ENCODE data around the gene MRPS10.

MRPS10 gene

GRCh38 chr6:42159431-42160024, 58.1 kb downstream of the MRPS10 start:
- TF ChIP-seq GATA3 (IDR thresholded peaks at IDR 0.05; ENCODE audit: low read depth, low read length) (no peak), GATA2 (IDR thresholded peaks at IDR 0.05; ENCODE audit: low read depth, low read length) (no peak)

DNA sequence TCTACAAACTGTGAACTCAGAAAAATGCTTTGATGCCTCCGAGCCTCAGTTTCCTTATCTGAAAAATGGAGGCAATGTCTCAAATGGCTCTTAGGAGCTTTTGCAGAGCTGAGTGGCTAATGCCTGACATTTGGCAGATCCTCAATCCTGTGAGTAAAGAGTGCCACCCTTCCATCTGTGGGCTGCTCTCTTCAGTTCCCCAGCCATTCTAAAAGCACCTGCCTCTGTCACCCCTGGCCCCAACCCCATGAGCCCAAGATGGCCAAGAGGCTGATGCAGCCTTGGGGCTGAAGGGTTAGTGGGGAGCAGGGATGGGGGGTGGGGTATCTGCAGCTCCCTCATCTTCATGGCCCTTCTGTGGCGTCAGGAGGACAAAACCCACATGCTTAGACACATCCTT, 59.0 kb downstream of the MRPS10 start:
- no peak for TF ChIP-seq GATA3 (IDR thresholded peaks at IDR 0.05; ENCODE audit: low read depth, low read length)
- TF ChIP-seq GATA2 (IDR thresholded peaks at IDR 0.05; ENCODE audit: low read depth, low read length) = no peak

DNA sequence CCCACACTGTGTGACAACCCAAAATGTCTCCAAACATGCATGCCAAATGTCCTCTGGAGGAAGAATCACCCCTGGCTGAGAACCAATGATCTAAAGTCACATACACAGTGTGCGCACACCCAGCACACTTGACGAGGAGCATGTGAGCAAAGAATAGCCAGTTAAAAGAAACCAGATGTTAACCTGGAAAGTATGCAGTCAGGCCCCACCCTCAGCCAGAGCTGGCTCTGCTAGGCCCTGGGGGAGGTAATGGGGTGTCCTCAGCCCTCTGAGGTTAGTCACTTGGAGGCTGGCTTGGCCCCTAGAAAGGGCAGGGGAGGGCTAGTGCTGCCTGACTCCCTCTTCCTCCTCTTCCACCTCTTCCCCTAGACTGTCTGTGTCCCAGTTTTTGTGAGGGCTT, 59.6 kb downstream of the MRPS10 start:
- no peak for TF ChIP-seq GATA2 (IDR thresholded peaks at IDR 0.05; ENCODE audit: low read depth, low read length)
- TF ChIP-seq GATA3 (IDR thresholded peaks at IDR 0.05; ENCODE audit: low read depth, low read length) = no peak
